SU-DHL-6 (cell line): ENCODE measurements around the gene CD47.

Experiments used
- CTCF ChIP-seq: fragments of 200-600 bp; sonication (generic); IDR thresholded peaks from one replicate; pipeline ENCODE4 v1.5.1; 2017; ENCODE audit warnings: antibody characterized with exemption, mild to moderate bottlenecking, low read length, moderate library complexity; ENCODE audit not compliant: insufficient read depth, poor library complexity, severe bottlenecking
- EZH2phosphoT487 ChIP-seq: fragments of 200-600 bp; sonication (generic), shearing (Covaris generic); conservative IDR thresholded peaks from 2 replicates; pipeline ENCODE4 v1.6.1; 2018; ENCODE audit warnings: mild to moderate bottlenecking, antibody characterized with exemption, low read length, moderate library complexity, mixed read lengths

GRCh38 chr3:108060331-108060730 is 30.5 kb downstream of the CD47 start:
- TF ChIP-seq CTCF (no peak), EZH2phosphoT487 (no peak)
